Colon (tissue), 2 donors: ENCODE results near the gene C1orf21.

Experiments
- FAIRE-seq: peaks from 2 replicates; lab custom pipeline; 2012; peaks lifted over from hg19 to GRCh38; lab: Jason Lieb, UNC
- donor health status: control.
- donor health status: control.

The C1orf21 gene

DNA sequence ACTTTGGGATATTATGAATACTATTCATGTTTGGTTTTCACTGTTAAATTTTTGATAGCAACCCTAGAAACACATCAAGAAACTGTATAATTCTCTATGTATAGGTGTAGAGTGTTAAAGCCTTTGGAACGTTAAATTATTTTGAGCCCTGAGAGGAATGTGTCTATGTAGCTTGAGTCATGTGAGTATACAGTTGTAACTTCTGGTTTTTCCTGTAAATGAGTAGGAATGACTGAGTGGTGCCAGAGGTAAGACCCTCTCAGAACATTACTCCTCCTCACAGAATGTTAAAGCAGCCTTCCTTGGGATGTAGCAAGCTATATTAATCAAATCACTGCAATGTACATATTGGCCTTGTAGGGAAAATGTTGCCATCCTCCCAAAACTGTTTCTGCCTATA, 69.0 kb downstream of the C1orf21 start:
- FAIRE-seq: no peak

- FAIRE-seq: no peak
Measured at GRCh38 chr1:184456189-184456588, 69.4 kb downstream of the C1orf21 start.

- no peak for FAIRE-seq
Measured at GRCh38 chr1:184457500-184457899, 70.7 kb downstream of the C1orf21 start.

DNA sequence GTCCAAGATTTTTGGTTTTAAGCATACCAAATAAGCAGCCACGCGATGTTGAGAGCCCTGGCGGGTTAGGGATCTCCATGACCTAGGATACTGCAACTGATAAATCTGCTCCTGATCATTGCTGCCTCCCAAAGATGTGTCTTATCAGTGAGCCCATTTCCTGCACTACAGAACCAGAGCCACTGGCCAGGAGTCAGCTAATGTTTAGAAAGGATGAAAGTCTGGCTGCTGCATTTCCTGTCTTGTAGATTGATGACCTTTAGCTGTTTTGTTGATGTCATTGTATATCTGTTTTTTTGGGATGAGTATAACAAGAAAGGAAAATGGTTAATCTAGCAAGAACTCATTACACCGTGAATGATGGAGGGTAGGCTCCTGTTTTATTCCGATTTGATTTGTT, 74.5 kb downstream of the C1orf21 start:
- FAIRE-seq: no peak

- no peak for FAIRE-seq
Measured at GRCh38 chr1:184462155-184462554, 75.3 kb downstream of the C1orf21 start.

- no peak for FAIRE-seq
Measured at GRCh38 chr1:184462990-184463389, 76.2 kb downstream of the C1orf21 start.

DNA sequence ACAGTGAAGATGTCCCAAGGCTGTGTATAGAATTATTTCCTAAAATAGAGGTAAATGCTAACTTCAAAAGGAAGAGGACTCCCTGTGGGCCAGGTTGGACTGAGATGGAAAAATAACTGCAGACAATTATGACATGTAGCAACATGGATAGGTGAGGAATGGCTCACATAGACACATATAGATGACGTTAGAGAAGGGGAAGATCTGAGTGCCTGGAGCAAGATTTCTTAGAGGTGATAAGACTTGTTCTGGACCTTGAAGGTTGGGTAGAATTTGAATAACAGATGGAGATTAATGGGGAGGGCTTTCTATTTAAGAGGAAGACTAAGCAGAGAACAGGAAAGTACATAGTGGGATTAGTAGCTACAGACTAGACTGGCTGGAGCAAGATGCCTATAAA, 76.9 kb downstream of the C1orf21 start:
- FAIRE-seq: no peak

GRCh38 chr1:184464757-184465156, 77.9 kb downstream of the C1orf21 start:
- no peak for FAIRE-seq

- no peak for FAIRE-seq
Measured at GRCh38 chr1:184465489-184466146, 78.8 kb downstream of the C1orf21 start.

DNA sequence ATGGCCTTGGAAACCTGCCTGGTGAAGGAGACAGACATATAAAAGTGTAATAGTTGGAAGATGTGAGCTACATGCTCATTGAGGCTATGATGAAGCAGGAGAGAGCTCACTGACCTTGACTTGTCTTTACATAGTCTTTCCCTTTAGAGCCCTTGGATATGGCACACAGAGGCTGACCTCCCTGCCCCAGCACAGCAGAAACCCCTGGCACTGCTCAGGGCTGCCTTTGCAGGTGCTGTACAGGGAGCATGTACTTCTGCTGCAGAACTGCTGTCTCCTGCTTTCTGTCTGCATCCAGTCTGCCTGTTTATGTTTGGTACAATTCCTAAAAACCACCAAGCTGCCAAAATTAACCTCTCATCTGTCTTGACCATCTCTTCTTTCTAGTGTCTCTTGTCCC, 80.5 kb downstream of the C1orf21 start:
- FAIRE-seq: no peak

- FAIRE-seq: no peak
Measured at GRCh38 chr1:184469396-184469795, 82.6 kb downstream of the C1orf21 start.

GRCh38 chr1:184471686-184472085, 84.9 kb downstream of the C1orf21 start:
- no peak for FAIRE-seq

- no peak for FAIRE-seq
Measured at GRCh38 chr1:184472136-184472535, 85.3 kb downstream of the C1orf21 start.

DNA sequence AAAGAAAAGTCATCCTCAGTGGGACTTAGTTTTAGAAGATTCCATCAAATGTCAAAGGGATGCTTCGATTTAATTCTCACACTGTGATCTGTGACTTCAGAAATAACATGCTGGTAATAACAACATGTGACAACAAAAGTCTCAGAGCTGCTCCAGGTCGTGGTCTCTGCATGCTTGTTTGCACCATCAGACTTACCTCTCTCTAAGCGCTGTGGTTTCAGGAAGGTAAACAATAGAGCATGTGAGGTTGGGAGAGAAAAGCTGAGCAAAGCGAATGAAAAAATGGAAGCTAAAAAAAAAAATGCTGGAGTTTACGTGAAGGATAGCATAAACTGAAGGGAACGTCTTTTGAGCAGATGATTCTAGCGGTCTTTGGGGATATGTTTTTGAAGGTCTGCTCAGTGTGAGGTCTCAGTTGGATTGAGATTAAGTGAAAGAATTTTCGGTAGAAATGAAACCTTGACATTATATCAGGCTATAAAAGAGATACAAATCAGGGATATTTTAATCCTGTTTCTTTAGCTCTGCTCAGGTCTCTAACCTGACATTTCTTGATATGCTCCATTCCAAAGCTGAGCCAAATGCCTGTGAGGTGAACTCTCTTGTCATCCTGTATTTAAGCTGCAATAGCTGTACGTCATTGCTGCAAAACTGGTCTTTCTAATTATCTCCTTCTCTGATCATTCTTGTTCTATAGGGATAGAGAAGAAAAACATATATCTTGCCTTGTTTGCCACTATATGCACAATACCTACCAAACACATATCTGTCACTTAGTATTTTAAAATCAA, 86.5 kb downstream of the C1orf21 start:
- no peak for FAIRE-seq

- no peak for FAIRE-seq
Measured at GRCh38 chr1:184476187-184476586, 89.4 kb downstream of the C1orf21 start.

- FAIRE-seq: no peak
Measured at GRCh38 chr1:184479435-184480167, 92.8 kb downstream of the C1orf21 start.

GRCh38 chr1:184480736-184481135, 93.9 kb downstream of the C1orf21 start:
- no peak for FAIRE-seq

GRCh38 chr1:184482136-184482535, 95.3 kb downstream of the C1orf21 start:
- no peak for FAIRE-seq

- FAIRE-seq: no peak
Measured at GRCh38 chr1:184483101-184483683, 96.4 kb downstream of the C1orf21 start.

- no peak for FAIRE-seq
Measured at GRCh38 chr1:184485751-184486723, 99.2 kb downstream of the C1orf21 start.

GRCh38 chr1:184486761-184487445, 100.1 kb downstream of the C1orf21 start:
- FAIRE-seq: no peak
